AG10803 (cell line): ENCODE results near the gene USP3.

Experiments
- DNase-seq: peaks from one replicate; pipeline ENCODE4 v3.0.0; 2010; ENCODE audit warnings: low read depth
- H3K4me3 ChIP-seq: 2 replicates; pipeline ENCODE4 v1.5.1; 2011; ENCODE audit warnings: mild to moderate bottlenecking, low read length, control low read depth
- CTCF ChIP-seq: conservative IDR thresholded peaks from 2 replicates; pipeline ENCODE4 v1.5.1; 2011; ENCODE audit warnings: mild to moderate bottlenecking, low read length, control low read depth, inconsistent platforms

Gene USP3

DNA sequence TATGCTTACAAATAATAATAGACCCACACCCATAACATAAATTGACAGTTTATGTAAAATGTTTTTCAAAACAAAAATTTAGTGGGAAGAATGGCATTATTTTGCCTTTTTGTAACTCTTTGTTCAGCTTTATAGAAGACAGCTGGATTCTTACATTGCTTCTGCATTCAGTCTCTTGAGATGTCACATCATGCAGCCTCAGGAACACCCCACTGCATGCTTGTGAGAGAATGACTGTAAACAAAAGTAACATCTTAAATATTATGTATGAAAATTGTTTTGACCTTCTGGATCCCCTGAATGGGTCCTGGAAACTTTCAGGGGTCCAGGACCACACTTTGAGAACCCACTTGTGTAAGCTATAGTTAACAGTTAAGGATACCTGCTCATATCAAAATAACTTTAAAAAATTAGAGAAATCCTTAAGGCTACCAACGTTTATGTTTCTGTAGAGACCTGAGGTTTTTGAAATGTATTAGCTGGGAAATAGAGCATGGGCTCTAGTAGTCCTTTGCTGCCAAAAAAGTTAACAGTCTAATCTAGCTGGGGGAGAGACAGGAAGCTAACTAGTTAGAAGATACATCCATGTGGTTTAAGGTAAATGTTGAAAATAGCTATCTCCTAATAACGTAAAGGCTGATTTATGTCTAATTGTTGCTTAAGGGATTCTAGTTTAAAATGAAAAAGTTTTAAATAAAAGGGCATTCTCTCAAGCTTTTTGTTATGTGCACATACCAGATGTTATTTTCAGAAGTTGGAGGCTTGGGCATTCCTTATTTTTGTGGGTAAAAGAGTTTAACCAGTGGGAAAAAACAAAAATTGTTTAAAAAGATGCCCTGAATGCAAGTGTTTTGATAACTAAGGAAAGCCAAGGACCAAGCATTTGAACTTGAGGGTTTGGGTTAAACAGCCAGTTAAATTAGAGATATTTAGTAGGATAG lies 3.8 kb downstream of the USP3 start:
- TF ChIP-seq CTCF, result no peak
- peak; percentile 45 for DNase-seq
- no peak overlapping the region for H3K4me3 ChIP-seq

- no peak for TF ChIP-seq CTCF
- DNase-seq, result no peak
- no peak overlapping the region for H3K4me3 ChIP-seq
These were observed 4.9 kb downstream of the USP3 start for GRCh38 chr15:63509056-63509954.

DNA sequence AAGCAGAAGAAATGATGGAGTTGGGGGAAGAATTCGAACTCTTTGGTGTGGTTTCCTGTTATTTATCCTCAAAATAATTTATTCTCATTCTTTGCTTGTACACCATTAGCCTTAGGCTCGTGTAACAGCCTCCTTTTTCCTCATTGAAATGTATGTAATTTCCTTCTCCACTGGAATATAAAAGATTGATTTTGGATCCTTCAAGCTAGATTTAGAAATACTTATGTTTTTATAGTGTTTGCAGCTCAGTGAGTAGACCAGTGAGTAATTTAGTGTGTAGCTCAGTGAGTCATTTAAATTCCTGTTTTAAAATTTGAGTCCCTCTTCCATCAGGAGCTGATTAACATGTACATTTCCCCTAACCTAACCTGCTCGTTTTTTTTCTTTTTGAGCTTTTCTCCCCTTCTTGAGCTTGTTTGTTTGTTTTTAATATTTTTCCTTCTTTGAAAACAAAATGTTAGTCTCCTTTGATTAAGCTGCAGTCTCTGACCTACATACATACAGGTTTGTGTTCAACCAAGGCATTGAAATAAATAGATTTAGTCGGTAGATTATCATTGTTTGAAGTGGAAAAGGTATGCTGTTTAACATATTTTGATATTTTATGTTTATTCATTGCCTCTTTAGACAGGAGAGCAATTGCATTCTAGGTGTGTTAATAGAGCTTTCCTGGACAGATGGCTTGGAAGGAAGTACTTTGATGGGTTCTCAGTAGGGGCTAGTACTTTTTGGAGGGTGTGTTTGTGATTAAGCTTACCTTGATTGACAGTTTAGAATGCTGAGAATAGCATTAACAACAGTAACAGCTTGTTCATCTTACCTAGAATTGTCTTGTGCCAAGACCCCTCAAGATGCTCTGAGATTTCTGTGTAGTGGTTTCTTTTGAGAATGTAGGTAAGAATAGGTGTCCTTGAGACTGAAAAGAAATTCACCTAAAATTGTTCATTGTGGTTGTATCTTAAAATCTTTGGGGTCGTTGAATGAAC lies 5.9 kb downstream of the USP3 start:
- no peak for TF ChIP-seq CTCF
- no peak overlapping the region for H3K4me3 ChIP-seq
- DNase-seq, result peak; percentile 75

DNA sequence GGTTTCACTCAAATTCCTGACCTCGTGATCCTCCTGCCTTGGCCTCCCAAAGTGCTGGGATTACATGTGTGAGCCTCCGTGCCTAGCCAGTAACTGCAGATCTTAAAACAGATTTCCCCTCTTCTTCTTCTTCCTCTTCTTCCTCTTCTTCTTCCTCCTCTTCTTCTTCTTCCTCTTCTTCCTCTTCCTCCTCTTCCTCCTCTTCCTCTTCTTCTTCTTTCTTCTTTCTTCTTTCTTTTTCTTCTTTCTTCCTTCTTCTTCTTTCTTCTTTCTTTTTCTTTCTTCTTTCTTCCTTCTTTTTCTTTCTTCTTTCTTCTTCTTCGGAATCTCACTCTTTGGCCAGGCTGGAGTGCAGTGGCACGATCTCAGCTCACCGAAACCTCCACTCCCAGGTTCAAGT lies 7.8 kb downstream of the USP3 start:
- no peak overlapping the region for H3K4me3 ChIP-seq
- DNase-seq, result no peak
- TF ChIP-seq CTCF, result no peak

DNA sequence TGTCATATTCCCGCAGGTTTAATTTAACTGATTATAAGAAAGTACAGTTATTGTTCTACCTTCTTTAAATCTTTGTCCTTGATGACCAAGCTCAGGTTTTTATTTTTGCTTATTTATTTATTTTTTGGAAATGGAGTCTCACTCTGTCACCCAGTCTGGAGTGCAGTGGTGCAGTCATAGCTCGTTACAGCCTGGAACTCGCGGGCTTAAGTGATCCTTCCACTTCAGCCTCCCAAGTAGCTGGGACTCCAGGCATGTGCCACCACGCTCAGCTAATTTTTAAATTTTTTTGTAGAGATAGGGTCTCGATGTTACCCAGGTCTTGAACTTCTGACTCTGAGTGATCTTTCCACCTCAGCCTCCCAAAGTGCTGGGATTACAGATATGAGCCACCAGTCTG lies 8.9 kb downstream of the USP3 start:
- no peak overlapping the region for H3K4me3 ChIP-seq
- no peak for DNase-seq
- TF ChIP-seq CTCF, result no peak

DNA sequence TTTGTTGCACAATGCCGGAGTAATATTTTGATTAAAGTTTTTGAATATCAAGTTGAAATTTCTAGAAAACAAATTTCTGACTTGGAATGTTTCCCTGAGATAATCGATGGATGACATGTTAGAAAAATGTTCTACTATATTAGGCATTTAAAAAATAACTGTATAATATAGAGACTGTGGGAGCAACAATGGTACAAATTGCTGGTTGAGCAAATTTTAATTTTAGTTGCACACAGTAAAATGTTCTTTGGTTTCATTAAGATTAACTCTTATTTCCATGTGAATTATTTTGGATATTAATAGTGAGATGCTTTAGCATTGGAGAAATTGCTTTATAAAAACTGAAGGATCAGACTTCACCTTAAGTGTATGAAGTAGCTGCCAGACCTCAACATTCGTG lies 9.3 kb downstream of the USP3 start:
- no peak for DNase-seq
- TF ChIP-seq CTCF, result no peak
- no peak overlapping the region for H3K4me3 ChIP-seq
